Stimulated activated CD8-positive, alpha-beta memory T cell treated with anti-CD3 and anti-CD28 coated beads, Interleukin-12 subunit alpha, Interleukin-12 subunit beta, amount 100 ng/mL, for 4 hours (primary cell): ENCODE results near the gene BPIFB6.

ENCODE experiments used
- DNase-seq: peaks from one replicate; pipeline ENCODE4 v3.0.0-alpha.2; 2020; ENCODE audit warnings: low read depth

BPIFB6 gene

DNA sequence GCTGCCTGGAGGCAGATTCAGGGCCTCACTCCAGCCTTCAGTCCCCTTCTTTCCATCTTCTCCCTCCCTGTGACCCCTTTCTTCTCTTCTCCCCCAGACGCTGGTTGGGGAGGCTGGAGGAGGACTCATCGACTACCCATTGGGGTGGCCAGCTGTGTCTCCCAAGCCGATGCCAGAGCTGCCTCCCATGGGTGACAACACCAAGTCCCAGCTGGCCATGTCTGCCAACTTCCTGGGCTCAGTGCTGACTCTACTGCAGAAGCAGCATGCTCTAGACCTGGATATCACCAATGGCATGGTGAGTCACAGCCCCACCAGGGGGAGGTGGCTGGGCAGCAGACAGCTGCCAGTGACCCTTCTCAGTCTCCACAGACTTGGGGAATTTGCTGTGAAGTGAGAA, 60.9 kb downstream of the BPIFB6 start:
- DNase-seq, result no peak

GRCh38 chr20:33093074-33093473, 61.6 kb downstream of the BPIFB6 start:
- DNase-seq, result no peak

GRCh38 chr20:33093582-33093981, 62.1 kb downstream of the BPIFB6 start:
- no peak for DNase-seq
